Gastroesophageal sphincter (tissue), 4 donors: ENCODE data around the gene TOM1L2. TPM values are rescaled to one million over a fixed set of nuclear protein-coding genes. Genes with fewer than 3 reads are reported as not detected.

ENCODE experiments used
- ATAC-seq: fragments of 150-250 bp; one replicate; pipeline ENCODE4 v1.9.1; 2016; ENCODE audit warnings: mild to moderate bottlenecking, moderate library complexity
- H3K27ac ChIP-seq, 4 donors: fragments of 200-600 bp; sonication (generic) in 3 of 4; 1 replicate in 3 of 4; 2 replicates in 1 of 4; pipeline ENCODE4 v1.5.1; 2016 to 2019
- H3K27me3 ChIP-seq: fragments of 200-600 bp; sonication (generic); one replicate; pipeline ENCODE4 v1.5.1; 2019
- H3K36me3 ChIP-seq, 2 donors: fragments of 200-600 bp; sonication (generic); one replicate each; pipeline ENCODE4 v1.5.1; 2019; ENCODE audit warnings: control low read depth in 1 of 2
- H3K4me1 ChIP-seq, 3 donors: fragments of 200-600 bp; sonication (generic); 1 replicate in 2 of 3; 2 replicates in 1 of 3; pipeline ENCODE4 v1.5.1; 2016 to 2019; ENCODE audit warnings: control low read depth in 2 of 3
- H3K4me3 ChIP-seq, 2 donors: fragments of 200-600 bp; sonication (generic); one replicate each; pipeline ENCODE4 v1.5.1; 2019; ENCODE audit warnings: mild to moderate bottlenecking in 1 of 2, moderate library complexity in 1 of 2
- H3K9me3 ChIP-seq, 3 donors: fragments of 200-600 bp; sonication (generic); one replicate each; pipeline ENCODE4 v1.5.1; 2017 to 2019; ENCODE audit warnings: control low read depth in 2 of 3
- CTCF ChIP-seq, 4 experiments: fragments of 200-600 bp in 2 of 4; fragments of 450-650 bp in 2 of 4; sonication (generic) in 1 of 4; IDR thresholded peaks; one replicate each; pipeline ENCODE4 v1.5.1; 2017 to 2019; ENCODE audit warnings: antibody characterized with exemption in 4 of 4, mild to moderate bottlenecking in 2 of 4, moderate library complexity in 2 of 4
- EP300 ChIP-seq: sonication (generic); formaldehyde crosslinking; IDR thresholded peaks from one replicate; pipeline ENCODE4 v1.6.1; 2017; ENCODE audit warnings: antibody characterized with exemption, mild to moderate bottlenecking
- POLR2A ChIP-seq, 2 donors: fragments of 450-650 bp; IDR thresholded peaks; one replicate each; pipeline ENCODE4 v1.6.1; 2017; ENCODE audit warnings: antibody characterized with exemption in 2 of 2, mild to moderate bottlenecking in 2 of 2, moderate library complexity in 1 of 2
- POLR2AphosphoS5 ChIP-seq: sonication (generic); formaldehyde crosslinking; IDR thresholded peaks from one replicate; pipeline ENCODE4 v1.6.1; 2017; ENCODE audit warnings: antibody characterized with exemption
- WGBS, 2 donors: methylation state at CpG; one replicate each; pipeline ENCODE4 v1.1.5; 2018; ENCODE audit warnings: low coverage in 1 of 2; 5-methylcytosine and 5-hydroxymethylcytosine counted together
- total RNA-seq, 4 donors: library from RNA; depleted of rRNA; stranded (reverse); fragments of >200 nt; gene quantifications; one replicate each; pipeline ENCODE4 v1.1.0, GENCODE V29; 2016

The TOM1L2 gene
- total RNA-seq, 4 donors from 2014 or later, result 49.6 to 88.9 (median 74.8) TPM

- Histone ChIP-seq H3K4me3 (no peak overlapping the region), H3K27me3 (no peaks in the 10 kb centered on the region), H3K36me3 (peaks cover 0 to 92% of the 10 kb centered on the region in 2 donors), H3K9me3 (no peaks in the 10 kb centered on the region), H3K27ac (no peak overlapping the region), H3K4me1 (peaks cover 0 to 8% (median 0%) of the 10 kb centered on the region in 3 donors)
- 90 to 100% methylated on average over 1 to 2 of the region's 2 CpGs for WGBS, 2 donors
- no peak for TF ChIP-seq POLR2A (IDR thresholded peaks at IDR 0.05)
- TF ChIP-seq EP300, result no peak
- no peak for TF ChIP-seq POLR2AphosphoS5
- TF ChIP-seq CTCF (IDR thresholded peaks at IDR 0.05), result no peak
- no peak for ATAC-seq
Observed at GRCh38 chr17:17889922-17890321, 82.3 kb downstream of the TOM1L2 start.

GRCh38 chr17:17888821-17889220, 83.4 kb downstream of the TOM1L2 start:
- no peak overlapping the region for H3K27ac ChIP-seq
- no peaks in the 10 kb centered on the region for H3K9me3 ChIP-seq
- ATAC-seq, result no peak
- H3K27me3 ChIP-seq, result no peaks in the 10 kb centered on the region
- WGBS, 2 donors, result 40% methylated on average over 1 of the region's 7 CpGs; no CpG with 5 or more reads in 1 of the 2 donors
- H3K4me3 ChIP-seq, result no peak overlapping the region
- peaks cover 0 to 92% of the 10 kb centered on the region in 2 donors for H3K36me3 ChIP-seq
- peaks cover 0 to 8% (median 0%) of the 10 kb centered on the region in 3 donors for H3K4me1 ChIP-seq
- TF ChIP-seq POLR2AphosphoS5, result no peak
- TF ChIP-seq EP300, result no peak
- no peak for TF ChIP-seq POLR2A (IDR thresholded peaks at IDR 0.05)
- no peak for TF ChIP-seq CTCF (IDR thresholded peaks at IDR 0.05)

DNA sequence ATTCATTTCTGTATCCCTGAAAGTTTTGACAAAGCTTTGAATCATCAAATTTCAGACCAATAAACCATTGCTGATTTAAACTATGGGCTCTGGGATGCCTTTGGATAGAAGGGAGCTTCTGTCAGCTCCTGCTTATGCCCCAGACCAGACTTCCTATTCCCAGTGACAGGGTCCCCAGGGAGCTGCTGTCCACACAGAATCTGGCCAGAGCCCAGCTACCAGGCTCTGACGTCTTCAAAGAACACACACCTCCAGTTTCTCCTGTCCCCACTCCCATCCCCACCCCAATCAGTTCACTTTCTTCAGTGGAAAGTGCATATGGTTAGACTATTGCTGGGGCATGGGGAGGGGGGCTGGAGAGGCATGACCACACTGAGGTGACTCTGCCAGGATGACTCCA, 83.8 kb downstream of the TOM1L2 start:
- no peaks in the 10 kb centered on the region for H3K27me3 ChIP-seq
- TF ChIP-seq POLR2A (IDR thresholded peaks at IDR 0.05) (no peak), POLR2AphosphoS5 (no peak)
- WGBS, 2 donors, result 20 to 25% methylated on average over 1 of the region's 1 CpG
- ATAC-seq, result no peak
- H3K9me3 ChIP-seq, result no peaks in the 10 kb centered on the region
- peaks cover 0 to 92% of the 10 kb centered on the region in 2 donors for H3K36me3 ChIP-seq
- no peak overlapping the region for H3K27ac ChIP-seq
- H3K4me1 ChIP-seq, result peaks cover 0 to 8% (median 0%) of the 10 kb centered on the region in 3 donors
- no peak overlapping the region for H3K4me3 ChIP-seq

DNA sequence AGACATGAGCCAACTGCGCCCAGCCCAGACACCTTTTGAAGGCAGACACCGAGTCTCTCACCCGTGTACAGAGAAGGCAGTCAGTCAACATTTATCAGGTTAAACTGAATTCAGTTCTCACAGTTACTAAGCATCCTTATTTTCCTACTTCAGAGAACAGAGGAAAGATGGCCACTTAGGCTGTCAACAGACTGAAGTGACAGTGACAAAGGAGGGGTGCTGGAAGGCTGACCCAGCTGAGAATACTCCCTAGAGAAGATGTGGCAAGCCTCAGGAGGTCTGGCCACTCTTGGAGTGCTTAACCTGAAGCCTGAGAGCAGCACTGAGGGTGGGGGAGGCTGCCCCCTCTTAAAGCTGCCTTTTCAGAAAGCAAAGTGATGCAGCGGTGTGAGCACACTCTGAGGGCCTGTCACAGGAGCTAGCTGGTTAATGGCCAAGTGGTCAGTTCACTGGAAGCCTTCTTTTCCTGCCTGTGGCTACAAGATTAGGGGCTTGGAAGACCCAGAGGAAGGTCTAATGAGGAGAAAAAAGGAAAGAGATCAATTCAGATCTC, 84.4 kb downstream of the TOM1L2 start:
- Histone ChIP-seq H3K27me3 (no peaks in the 10 kb centered on the region), H3K4me3 (no peak overlapping the region), H3K27ac (no peak overlapping the region), H3K36me3 (peaks cover 0 to 92% of the 10 kb centered on the region in 2 donors), H3K9me3 (no peaks in the 10 kb centered on the region), H3K4me1 (peaks cover 0 to 8% (median 0%) of the 10 kb centered on the region in 3 donors)
- TF ChIP-seq EP300, result no peak
- TF ChIP-seq POLR2AphosphoS5, result no peak
- TF ChIP-seq CTCF (IDR thresholded peaks at IDR 0.05), result no peak
- no peak for TF ChIP-seq POLR2A (IDR thresholded peaks at IDR 0.05)
- ATAC-seq, result no peak
- 62 to 100% methylated on average over 1 to 3 of the region's 4 CpGs for WGBS, 2 donors

- WGBS, 2 donors, result 83 to 88% methylated on average over 2 to 4 of the region's 4 CpGs
- Histone ChIP-seq H3K27me3 (no peaks in the 10 kb centered on the region), H3K9me3 (no peaks in the 10 kb centered on the region), H3K4me1 (peaks cover 0 to 8% (median 0%) of the 10 kb centered on the region in 3 donors), H3K36me3 (peaks cover 0 to 92% of the 10 kb centered on the region in 2 donors), H3K4me3 (no peak overlapping the region), H3K27ac (no peak overlapping the region)
- no peak for TF ChIP-seq EP300
- TF ChIP-seq POLR2AphosphoS5, result no peak
- no peak for TF ChIP-seq CTCF (IDR thresholded peaks at IDR 0.05)
- no peak for TF ChIP-seq POLR2A (IDR thresholded peaks at IDR 0.05)
- no peak for ATAC-seq
Observed at GRCh38 chr17:17886726-17887125, 85.5 kb downstream of the TOM1L2 start.
